ENCODE results near the gene CSMD2.

DNA sequence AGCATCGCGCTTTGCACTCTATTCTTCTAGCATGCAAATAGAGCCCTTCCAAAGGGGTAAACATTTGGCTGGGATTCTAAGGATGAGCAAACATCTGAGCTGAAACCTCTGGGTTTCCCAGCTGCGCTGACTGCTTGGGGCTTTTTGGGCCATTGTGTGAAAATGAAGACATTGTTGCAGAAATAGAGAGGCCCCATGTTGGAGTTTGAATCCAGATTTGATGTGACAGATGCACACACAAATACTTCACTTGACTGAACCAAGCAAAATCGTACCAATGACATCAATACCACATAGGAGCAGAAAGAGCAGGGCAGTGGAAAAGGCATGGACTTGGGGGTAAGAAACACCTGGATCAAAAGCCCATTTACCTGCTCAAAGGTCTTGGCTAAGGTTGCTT lies 445.7 kb downstream of the CSMD2 start:
- TF ChIP-seq, protein P1, sequence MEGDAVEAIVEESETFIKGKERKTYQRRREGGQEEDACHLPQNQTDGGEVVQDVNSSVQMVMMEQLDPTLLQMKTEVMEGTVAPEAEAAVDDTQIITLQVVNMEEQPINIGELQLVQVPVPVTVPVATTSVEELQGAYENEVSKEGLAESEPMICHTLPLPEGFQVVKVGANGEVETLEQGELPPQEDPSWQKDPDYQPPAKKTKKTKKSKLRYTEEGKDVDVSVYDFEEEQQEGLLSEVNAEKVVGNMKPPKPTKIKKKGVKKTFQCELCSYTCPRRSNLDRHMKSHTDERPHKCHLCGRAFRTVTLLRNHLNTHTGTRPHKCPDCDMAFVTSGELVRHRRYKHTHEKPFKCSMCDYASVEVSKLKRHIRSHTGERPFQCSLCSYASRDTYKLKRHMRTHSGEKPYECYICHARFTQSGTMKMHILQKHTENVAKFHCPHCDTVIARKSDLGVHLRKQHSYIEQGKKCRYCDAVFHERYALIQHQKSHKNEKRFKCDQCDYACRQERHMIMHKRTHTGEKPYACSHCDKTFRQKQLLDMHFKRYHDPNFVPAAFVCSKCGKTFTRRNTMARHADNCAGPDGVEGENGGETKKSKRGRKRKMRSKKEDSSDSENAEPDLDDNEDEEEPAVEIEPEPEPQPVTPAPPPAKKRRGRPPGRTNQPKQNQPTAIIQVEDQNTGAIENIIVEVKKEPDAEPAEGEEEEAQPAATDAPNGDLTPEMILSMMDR (IDR thresholded peaks at IDR 0.05) = no peak
- TF ChIP-seq POLR2A (IDR thresholded peaks at IDR 0.05) = no peak
